NCI-H1694 (cell line): ENCODE data around the gene F12.
"Not testable (repeated sequence)": the region's sequence is repeated elsewhere in the genome, so short reads cannot be mapped to it uniquely, and the experiment has no call there.

ENCODE experiments used
- DNase-seq: peaks from one replicate; lab custom pipeline; 2025; lab: John Stamatoyannopoulos, UW

F12 gene

GRCh38 chr5:177432143-177432838 lies 22.9 kb upstream of the F12 start:
- DNase-seq: no peak

GRCh38 chr5:177431317-177432142 lies 22.2 kb upstream of the F12 start:
- DNase-seq: no peak

- no peak for DNase-seq
Measured at GRCh38 chr5:177430972-177431316, 21.6 kb upstream of the F12 start.

- DNase-seq: no peak
Measured at GRCh38 chr5:177430140-177430951, 21.0 kb upstream of the F12 start.

- DNase-seq: no peak
Measured at GRCh38 chr5:177429248-177430040, 20.1 kb upstream of the F12 start.

- DNase-seq: no peak
Measured at GRCh38 chr5:177428574-177429217, 19.3 kb upstream of the F12 start.

- DNase-seq: no peak
Measured at GRCh38 chr5:177427919-177428573, 18.7 kb upstream of the F12 start.

GRCh38 chr5:177427211-177427822 lies 18.0 kb upstream of the F12 start:
- DNase-seq: no peak

GRCh38 chr5:177426566-177427210 lies 17.3 kb upstream of the F12 start, which contains the start of gene GRK6:
Gene GRK6, plus strand, starts transcription at chr5:177426676. Its CDS starts 170 bp downstream, at chr5:177426846.
- DNase-seq: no peak

GRCh38 chr5:177425801-177426565 lies 16.6 kb upstream of the F12 start:
- peak; percentile 99 for DNase-seq

GRCh38 chr5:177425196-177425800 lies 15.9 kb upstream of the F12 start:
- DNase-seq: no peak

- no peak for DNase-seq
Measured at GRCh38 chr5:177423671-177424070, 14.3 kb upstream of the F12 start.

- DNase-seq: no peak
Measured at GRCh38 chr5:177421062-177421798, 11.9 kb upstream of the F12 start.

- not testable (repeated sequence) for DNase-seq
Measured at GRCh38 chr5:177420472-177420871, 11.1 kb upstream of the F12 start.

- DNase-seq: no peak
Measured at GRCh38 chr5:177419046-177419445, 9.7 kb upstream of the F12 start.

- DNase-seq: not testable (repeated sequence)
Measured at GRCh38 chr5:177417081-177417480, 7.7 kb upstream of the F12 start.

- no peak for DNase-seq
Measured at GRCh38 chr5:177414481-177414880, 5.1 kb upstream of the F12 start.
